Stimulated activated naive CD8-positive, alpha-beta T cell treated with anti-CD3 and anti-CD28 coated beads, Interleukin-15, Interleukin-2, amounts not matched to agents 100 ng/mL and 50 ng/mL, for 24 hours (primary cell): ENCODE data around the gene CACNA1E.

Experiments used
- H3K27ac Mint-ChIP-seq: one replicate; pipeline ENCODE4 v1.8.0; 2021; ENCODE audit warnings: mild to moderate bottlenecking, mixed read lengths
- H3K27me3 Mint-ChIP-seq: one replicate; pipeline ENCODE4 v1.8.0; 2021; ENCODE audit warnings: mixed read lengths
- H3K36me3 Mint-ChIP-seq: one replicate; pipeline ENCODE4 v1.8.0; 2021; ENCODE audit warnings: low read depth, mixed read lengths
- H3K4me1 Mint-ChIP-seq: one replicate; pipeline ENCODE4 v1.8.0; 2021; ENCODE audit warnings: low read depth, mixed read lengths
- H3K4me3 Mint-ChIP-seq: one replicate; pipeline ENCODE4 v1.8.0; 2021; ENCODE audit warnings: mild to moderate bottlenecking, mixed read lengths
- H3K9me3 Mint-ChIP-seq: one replicate; pipeline ENCODE4 v1.8.0; 2021; ENCODE audit warnings: mixed read lengths

CACNA1E gene

DNA sequence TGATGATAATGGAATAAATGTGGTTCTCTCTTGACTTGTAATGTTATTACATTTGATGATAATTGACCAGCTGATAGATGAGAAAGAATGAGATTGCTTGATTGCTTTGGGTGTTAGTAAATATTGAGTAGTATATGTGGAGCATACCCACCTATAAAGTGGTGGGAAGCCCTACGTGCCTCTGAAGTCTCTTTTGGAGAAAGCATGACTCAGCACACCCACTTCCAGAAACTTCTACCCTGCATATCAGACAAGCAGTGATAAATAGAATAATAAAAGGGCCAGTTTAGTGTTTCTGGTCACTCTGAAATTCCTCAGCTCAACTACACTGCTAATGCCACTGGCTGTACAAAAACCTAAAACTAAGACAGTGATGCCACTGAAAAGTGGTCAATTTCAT lies 289.4 kb downstream of the CACNA1E start:
- H3K36me3 Mint-ChIP-seq, result no peaks in the 10 kb centered on the region
- H3K9me3 Mint-ChIP-seq, result no peaks in the 10 kb centered on the region
- no peak overlapping the region for H3K4me3 Mint-ChIP-seq
- no peak overlapping the region for H3K27ac Mint-ChIP-seq
- peaks cover 3% of the 10 kb centered on the region for H3K27me3 Mint-ChIP-seq
- H3K4me1 Mint-ChIP-seq, result no peaks in the 10 kb centered on the region

DNA sequence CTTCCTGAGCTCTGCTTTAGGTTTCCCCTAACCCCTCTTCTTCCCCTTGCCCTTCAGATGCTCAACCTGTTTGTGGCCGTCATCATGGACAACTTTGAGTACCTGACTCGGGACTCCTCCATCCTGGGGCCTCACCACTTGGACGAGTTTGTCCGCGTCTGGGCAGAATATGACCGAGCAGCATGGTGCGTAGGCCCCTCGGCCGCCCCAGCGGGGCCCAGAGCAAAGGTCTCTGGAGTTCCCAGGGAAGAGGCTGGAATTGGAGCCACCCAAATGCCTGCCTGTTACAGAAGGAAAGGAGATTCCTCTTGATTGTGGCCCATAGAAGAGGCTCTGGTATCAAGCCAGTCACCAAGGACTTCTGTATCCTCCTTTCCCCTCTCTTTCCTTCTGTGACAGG lies 292.7 kb downstream of the CACNA1E start:
- peaks cover 3% of the 10 kb centered on the region for H3K27me3 Mint-ChIP-seq
- no peaks in the 10 kb centered on the region for H3K36me3 Mint-ChIP-seq
- no peaks in the 10 kb centered on the region for H3K4me1 Mint-ChIP-seq
- H3K27ac Mint-ChIP-seq, result no peak overlapping the region
- no peak overlapping the region for H3K4me3 Mint-ChIP-seq
- H3K9me3 Mint-ChIP-seq, result no peaks in the 10 kb centered on the region

DNA sequence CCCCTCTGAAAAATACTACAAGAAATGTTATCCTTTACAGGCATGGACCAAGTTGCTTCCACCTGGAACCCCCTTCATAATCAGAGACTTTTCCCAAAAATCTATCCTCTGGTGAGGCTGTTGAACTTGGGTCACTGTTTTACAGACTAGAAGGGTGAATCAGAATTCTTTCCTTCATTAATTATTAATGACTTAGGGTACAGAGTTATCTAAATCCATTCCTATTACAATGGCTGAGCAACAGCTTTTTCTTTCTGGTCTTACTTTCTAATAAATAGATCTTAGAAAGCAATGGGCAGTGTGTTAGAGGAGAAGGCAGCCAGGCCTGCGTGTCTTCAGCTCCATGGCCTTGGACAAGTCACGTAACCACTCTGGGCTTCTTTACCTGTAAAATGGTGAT lies 294.0 kb downstream of the CACNA1E start:
- Mint-ChIP-seq H3K4me1 (no peaks in the 10 kb centered on the region), H3K36me3 (no peaks in the 10 kb centered on the region), H3K27me3 (peaks cover 3% of the 10 kb centered on the region), H3K9me3 (no peaks in the 10 kb centered on the region), H3K27ac (no peak overlapping the region), H3K4me3 (no peak overlapping the region)

DNA sequence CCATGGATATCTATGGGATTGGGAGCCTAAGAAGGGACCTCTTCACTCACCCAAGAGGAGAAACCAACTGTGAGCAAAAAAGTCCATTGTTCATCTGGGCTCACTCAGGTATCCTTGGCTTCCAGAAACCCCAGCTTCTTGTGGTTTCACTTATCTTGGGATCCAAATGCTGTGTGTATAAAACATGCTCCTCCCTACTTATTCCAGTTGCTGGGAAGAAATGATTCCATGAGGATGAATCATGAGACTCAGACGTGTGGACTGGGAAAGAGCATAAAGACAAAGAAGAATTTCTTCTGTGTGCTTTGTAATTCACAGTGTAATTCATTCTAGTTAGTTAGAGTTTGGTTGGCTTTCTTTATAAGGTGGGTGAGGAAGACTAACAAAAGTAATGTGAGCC lies 294.5 kb downstream of the CACNA1E start:
- Mint-ChIP-seq H3K4me3 (no peak overlapping the region), H3K36me3 (no peaks in the 10 kb centered on the region), H3K9me3 (no peaks in the 10 kb centered on the region), H3K4me1 (no peaks in the 10 kb centered on the region), H3K27ac (no peak overlapping the region), H3K27me3 (no peaks in the 10 kb centered on the region)

DNA sequence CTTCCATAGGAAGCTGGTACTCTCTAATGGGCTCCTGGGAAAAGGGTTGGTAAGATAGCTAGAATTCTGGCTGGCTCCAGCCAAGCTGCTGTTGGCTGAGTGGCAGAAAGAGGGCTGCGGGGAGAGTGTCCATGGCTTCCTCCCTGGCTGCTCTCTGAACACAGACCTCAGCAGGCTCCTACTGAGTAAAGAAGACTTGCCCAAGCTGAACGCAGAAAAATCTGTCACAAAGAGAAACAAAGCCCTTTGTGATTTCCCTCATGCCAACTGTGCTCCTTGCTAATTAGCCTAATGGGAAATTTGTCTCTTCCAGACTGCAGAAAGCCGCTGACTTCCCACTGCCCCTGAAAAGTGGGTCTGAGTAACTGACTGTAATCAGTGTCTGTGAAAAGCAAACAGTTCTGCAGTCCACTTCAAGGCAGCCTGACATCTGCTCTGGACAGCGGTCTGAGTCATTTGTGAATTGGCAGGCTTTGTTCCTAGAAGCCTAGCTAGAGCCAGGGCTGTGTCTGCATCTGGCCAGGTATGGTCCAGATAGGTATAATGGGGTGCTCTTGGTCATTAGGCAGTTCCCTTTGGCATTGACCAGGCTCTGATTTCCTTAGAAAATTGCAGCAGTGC lies 295.4 kb downstream of the CACNA1E start:
- no peak overlapping the region for H3K4me3 Mint-ChIP-seq
- H3K9me3 Mint-ChIP-seq, result no peaks in the 10 kb centered on the region
- H3K4me1 Mint-ChIP-seq, result no peaks in the 10 kb centered on the region
- no peaks in the 10 kb centered on the region for H3K36me3 Mint-ChIP-seq
- no peaks in the 10 kb centered on the region for H3K27me3 Mint-ChIP-seq
- no peak overlapping the region for H3K27ac Mint-ChIP-seq

DNA sequence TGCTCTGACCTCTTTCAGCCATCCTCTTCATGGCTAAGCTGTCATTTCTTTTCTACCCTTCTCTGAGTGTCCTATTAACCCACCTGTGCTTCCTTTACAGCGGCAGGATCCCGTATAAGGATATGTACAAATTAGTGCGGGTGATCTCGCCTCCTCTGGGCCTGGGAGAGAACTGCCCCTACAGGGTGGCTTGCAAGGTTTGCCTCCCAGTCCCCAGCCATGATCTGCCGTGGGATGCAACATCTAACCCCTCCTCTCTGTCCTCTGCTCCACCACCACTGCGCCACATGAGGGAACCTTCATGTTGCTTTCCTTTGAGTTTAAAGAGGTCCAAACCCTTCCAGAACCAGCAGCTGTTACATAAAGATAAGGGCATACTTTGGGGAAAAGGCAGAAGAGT lies 296.0 kb downstream of the CACNA1E start:
- Mint-ChIP-seq H3K27me3 (no peaks in the 10 kb centered on the region), H3K36me3 (no peaks in the 10 kb centered on the region), H3K4me3 (no peak overlapping the region), H3K27ac (no peak overlapping the region), H3K9me3 (no peaks in the 10 kb centered on the region), H3K4me1 (no peaks in the 10 kb centered on the region)

DNA sequence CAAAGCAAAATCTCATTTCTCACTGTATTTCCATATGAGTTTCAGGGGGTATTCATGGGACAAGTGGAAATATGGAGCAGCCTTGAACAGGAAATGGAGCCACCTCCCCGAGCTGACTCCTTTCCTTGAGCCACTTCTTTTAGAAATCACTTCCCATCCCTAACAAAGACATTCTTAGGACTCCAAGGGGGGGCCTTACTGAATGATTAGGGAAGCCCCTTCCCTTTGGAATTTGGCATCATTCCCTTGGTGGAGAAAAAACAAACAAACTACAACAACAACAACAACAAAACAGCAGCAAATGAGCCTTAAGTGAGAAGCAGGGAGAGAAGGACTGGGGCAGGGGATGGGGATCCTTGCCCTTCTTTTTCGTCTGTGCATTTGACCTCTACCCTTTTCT lies 299.9 kb downstream of the CACNA1E start:
- H3K27ac Mint-ChIP-seq, result no peak overlapping the region
- H3K36me3 Mint-ChIP-seq, result no peaks in the 10 kb centered on the region
- H3K4me3 Mint-ChIP-seq, result no peak overlapping the region
- H3K27me3 Mint-ChIP-seq, result peaks cover 11% of the 10 kb centered on the region
- no peaks in the 10 kb centered on the region for H3K4me1 Mint-ChIP-seq
- no peaks in the 10 kb centered on the region for H3K9me3 Mint-ChIP-seq

DNA sequence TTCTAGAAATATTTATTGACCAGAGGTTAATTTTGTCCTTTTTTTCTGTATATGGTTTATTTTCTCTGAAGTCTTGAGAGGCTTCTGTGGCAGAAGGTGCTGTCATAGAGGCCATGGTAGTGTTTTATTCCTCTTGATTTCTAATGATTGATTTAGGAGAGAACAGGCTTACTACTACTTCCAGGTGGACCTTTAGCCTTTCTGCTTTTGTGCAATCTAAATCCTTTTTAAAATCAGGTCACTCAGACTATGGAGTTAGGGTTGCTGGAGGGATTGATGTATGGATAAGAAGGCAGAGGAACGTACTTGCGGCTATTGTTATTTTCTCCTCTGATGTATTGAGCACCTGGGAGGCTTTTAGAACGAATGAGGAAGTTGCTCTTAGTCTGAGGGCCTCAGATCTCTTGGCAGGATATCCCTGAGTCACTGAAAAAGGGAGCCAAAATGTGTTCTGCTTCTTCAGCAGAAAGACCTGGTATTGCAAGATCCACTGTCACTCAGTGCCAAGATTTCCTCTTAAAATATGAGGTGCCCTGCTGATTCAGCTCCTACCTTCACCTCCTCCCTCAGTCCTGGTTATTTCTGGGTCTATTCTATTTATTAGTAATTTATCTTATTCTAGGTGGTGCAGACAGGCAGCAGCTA lies 300.8 kb downstream of the CACNA1E start:
- no peak overlapping the region for H3K27ac Mint-ChIP-seq
- H3K4me1 Mint-ChIP-seq, result no peaks in the 10 kb centered on the region
- H3K9me3 Mint-ChIP-seq, result no peaks in the 10 kb centered on the region
- no peaks in the 10 kb centered on the region for H3K36me3 Mint-ChIP-seq
- H3K27me3 Mint-ChIP-seq, result peaks cover 16% of the 10 kb centered on the region
- no peak overlapping the region for H3K4me3 Mint-ChIP-seq

DNA sequence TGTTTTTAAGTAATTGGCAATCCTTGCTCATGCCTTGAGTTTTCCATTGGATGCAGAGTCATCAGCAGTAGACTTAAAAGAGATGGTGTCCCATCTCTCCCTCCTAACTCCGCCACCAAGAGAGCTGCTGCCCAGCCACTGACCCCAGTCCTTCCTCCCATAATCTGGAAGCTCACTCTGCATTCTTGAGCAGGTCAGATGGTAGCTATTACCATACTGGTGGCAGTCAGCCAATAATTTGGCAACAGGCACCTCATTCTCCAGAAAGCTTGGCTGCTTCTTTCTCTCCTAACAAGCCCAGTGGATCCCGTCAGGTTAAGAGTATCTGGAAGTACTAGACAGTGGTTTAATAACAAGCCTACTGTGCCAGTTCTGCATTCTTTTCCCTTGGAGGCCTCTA lies 306.1 kb downstream of the CACNA1E start:
- Mint-ChIP-seq H3K4me1 (no peaks in the 10 kb centered on the region), H3K27me3 (peaks cover 21% of the 10 kb centered on the region), H3K27ac (no peak overlapping the region), H3K36me3 (no peaks in the 10 kb centered on the region), H3K9me3 (no peaks in the 10 kb centered on the region), H3K4me3 (no peak overlapping the region)

DNA sequence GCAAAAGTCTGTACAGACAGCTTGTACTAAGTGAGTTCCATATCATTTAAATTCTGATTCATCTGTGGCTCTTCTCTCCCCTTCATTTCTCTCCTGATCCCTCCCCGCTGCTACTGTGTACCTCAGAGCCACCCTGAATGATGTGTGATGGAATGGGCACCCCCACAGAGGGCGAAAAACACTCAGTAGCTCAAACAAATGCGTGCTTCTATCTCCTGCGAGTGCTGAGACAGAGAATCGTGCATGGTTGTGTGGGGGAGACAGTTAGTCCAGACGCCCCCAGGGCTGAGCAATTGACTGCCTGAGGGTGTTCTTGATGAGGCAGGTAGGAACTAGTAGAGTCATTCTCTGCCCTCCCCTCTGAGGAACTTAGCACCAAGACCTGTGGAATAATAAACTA lies 308.4 kb downstream of the CACNA1E start:
- Mint-ChIP-seq H3K4me1 (no peaks in the 10 kb centered on the region), H3K27ac (no peak overlapping the region), H3K9me3 (peaks cover 3% of the 10 kb centered on the region), H3K4me3 (no peak overlapping the region), H3K27me3 (peaks cover 21% of the 10 kb centered on the region), H3K36me3 (no peaks in the 10 kb centered on the region)

DNA sequence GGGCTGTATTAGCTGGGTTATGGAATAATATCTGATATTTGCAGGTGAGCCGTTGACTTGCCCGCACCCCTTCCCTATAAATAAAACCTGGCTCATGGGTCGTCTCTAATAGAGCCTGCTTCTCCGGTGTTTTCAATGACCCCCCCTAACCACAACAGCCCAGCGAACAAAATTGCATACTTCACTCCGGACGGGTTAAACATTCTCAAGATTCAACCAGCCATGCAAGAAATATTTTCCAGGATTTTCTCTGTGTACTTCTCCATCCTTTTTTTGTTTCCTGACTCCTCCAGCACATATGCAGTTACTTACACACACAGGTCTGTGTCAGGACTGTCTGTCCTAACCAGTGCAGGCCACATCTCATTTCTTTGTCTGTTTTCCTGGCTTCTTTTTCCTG lies 310.5 kb downstream of the CACNA1E start:
- no peaks in the 10 kb centered on the region for H3K4me1 Mint-ChIP-seq
- H3K27me3 Mint-ChIP-seq, result peaks cover 11% of the 10 kb centered on the region
- H3K4me3 Mint-ChIP-seq, result no peak overlapping the region
- H3K36me3 Mint-ChIP-seq, result no peaks in the 10 kb centered on the region
- H3K9me3 Mint-ChIP-seq, result peaks cover 3% of the 10 kb centered on the region
- no peak overlapping the region for H3K27ac Mint-ChIP-seq

DNA sequence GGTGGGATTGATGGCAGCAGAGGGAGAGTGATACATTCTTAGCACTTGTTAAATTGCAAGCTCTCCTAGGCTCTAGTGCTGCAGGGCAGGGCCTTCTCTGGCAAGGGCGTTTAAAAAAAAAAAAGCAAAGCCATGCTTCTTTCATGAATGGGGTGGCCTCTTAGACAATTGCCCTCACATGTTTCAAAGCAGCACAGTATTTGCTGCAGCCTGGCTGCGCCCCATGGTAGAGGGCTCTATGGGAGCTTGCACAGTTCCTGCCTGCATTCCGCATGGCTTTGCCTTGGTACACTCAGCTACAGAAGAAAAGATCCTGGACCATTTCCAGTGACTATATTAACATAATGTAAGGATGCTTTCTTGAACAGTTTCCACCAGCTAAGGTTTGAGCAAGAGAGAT lies 311.0 kb downstream of the CACNA1E start:
- Mint-ChIP-seq H3K9me3 (peaks cover 3% of the 10 kb centered on the region), H3K4me3 (no peak overlapping the region), H3K36me3 (no peaks in the 10 kb centered on the region), H3K4me1 (no peaks in the 10 kb centered on the region), H3K27ac (no peak overlapping the region), H3K27me3 (peaks cover 6% of the 10 kb centered on the region)

DNA sequence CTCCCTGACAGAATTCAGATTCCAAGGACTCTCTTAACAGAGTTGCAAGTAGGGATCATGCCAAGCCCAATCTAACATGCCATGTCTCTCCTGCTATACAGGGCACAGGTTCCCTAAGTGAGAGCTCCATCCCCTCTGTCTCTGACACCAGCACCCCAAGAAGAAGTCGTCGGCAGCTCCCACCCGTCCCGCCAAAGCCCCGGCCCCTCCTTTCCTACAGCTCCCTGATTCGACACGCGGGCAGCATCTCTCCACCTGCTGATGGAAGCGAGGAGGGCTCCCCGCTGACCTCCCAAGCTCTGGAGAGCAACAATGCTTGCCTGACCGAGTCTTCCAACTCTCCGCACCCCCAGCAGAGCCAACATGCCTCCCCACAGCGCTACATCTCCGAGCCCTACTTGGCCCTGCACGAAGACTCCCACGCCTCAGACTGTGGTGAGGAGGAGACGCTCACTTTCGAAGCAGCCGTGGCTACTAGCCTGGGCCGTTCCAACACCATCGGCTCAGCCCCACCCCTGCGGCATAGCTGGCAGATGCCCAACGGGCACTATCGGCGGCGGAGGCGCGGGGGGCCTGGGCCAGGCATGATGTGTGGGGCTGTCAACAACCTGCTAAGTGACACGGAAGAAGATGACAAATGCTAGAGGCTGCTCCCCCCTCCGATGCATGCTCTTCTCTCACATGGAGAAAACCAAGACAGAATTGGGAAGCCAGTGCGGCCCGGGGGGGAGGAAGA lies 315.0 kb downstream of the CACNA1E start:
- H3K27ac Mint-ChIP-seq, result no peak overlapping the region
- H3K4me3 Mint-ChIP-seq, result no peak overlapping the region
- no peaks in the 10 kb centered on the region for H3K36me3 Mint-ChIP-seq
- peaks cover 3% of the 10 kb centered on the region for H3K9me3 Mint-ChIP-seq
- H3K27me3 Mint-ChIP-seq, result peaks cover 18% of the 10 kb centered on the region
- H3K4me1 Mint-ChIP-seq, result peaks cover 3% of the 10 kb centered on the region

DNA sequence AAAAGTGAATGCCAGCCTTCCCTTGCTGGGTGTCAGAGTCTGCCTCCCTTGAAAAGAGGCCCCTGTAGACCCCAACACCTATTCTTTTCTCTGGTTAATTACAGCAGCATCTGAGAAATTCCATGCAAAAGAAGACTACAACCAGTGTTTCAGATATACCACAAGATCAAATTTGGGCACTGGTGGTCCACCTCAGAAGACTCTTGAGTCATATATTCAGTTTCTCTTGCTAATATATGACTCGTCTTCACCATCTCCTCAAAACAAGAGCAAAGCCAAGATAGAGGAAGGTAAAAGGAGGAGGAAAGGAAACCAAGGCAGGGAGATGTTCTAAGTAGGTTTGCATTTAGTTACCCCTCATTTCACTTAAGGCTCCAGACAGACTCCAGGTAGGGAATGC lies 318.3 kb downstream of the CACNA1E start:
- Mint-ChIP-seq H3K27ac (no peak overlapping the region), H3K4me3 (no peak overlapping the region), H3K36me3 (no peaks in the 10 kb centered on the region)

DNA sequence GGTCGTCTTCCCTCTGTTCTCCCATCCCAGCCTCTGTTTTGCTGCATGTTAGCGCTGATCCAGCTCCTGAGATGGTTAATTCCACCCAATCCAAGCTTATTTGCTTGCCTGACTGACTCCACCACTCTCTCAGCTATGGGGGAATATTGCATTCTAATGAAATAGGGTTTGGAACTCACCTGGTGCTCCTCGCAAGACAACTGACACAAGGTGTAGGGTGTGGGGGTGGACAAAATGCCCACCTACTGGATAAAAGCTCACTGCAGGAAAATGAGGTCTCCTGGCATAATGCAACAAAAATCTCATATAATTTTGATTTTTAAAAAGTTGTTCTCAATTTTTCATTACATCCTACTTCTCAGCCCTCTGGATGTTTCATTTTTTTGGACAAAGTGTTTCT lies 319.1 kb downstream of the CACNA1E start:
- H3K9me3 Mint-ChIP-seq, result no peaks in the 10 kb centered on the region
- no peaks in the 10 kb centered on the region for H3K36me3 Mint-ChIP-seq
- H3K27me3 Mint-ChIP-seq, result peaks cover 17% of the 10 kb centered on the region
- H3K27ac Mint-ChIP-seq, result no peak overlapping the region
- peaks cover 6% of the 10 kb centered on the region for H3K4me1 Mint-ChIP-seq
- no peak overlapping the region for H3K4me3 Mint-ChIP-seq

More for the DNA sequence above, 318.3 kb downstream of the CACNA1E start:
- peaks cover 6% of the 10 kb centered on the region for H3K4me1 Mint-ChIP-seq
- peaks cover 17% of the 10 kb centered on the region for H3K27me3 Mint-ChIP-seq
- peaks cover under 1% of the 10 kb centered on the region for H3K9me3 Mint-ChIP-seq
